ENCODE measurements around the gene CABLES2. TPM values are rescaled to one million over a fixed set of nuclear protein-coding genes. Genes with fewer than 3 reads are reported as not detected.

Gene CABLES2
- total RNA-seq, 1 experiment from 2014 or later, result 8.9 TPM

DNA sequence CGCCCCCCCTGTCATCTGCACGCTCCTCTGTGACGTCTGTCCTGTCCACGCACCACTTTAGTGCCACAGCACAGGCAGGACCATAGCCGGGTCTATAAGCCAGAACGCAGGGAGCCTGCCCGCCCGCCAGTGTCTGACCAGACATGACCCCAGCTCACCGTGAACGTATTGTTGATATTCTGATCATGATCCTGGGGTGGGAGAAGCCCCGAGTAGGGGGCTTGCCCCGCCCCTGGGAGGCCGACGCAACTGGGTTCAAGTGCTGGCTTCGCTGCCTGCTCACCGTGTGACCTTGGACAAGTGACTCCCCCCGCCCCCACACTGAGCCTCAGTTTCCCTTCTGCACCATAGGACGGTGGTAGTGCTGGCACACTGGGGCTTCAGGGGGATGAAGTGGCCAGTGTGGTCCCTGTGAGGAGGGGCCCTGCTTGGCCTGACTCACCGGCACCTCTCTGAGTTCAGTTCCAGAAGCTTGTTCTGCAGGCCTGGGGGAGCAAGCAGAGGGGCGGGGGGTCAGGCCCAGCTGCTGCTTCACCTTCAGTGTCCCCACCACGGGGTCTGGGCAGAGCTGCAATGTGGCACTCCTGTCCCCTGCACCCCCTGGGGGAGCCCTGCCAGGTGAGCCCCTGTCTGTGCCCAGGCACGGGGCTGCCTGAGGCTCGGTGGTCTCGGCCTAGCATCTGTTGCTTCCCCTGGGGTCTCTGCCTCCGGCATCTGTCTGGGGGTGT lies 11.1 kb upstream of the CABLES2 start:
- Histone ChIP-seq H3K4me1 (ENCODE audit: control insufficient read depth in 1 of 2, insufficient read depth in 2 of 2, low read length in 2 of 2) (no peaks in the 10 kb centered on the region), H3K27me3 (ENCODE audit: insufficient read depth, low read length) (no peaks in the 10 kb centered on the region), H3K79me2 (ENCODE audit: insufficient read depth, low read length) (no peaks in the 10 kb centered on the region), H3K4me2 (ENCODE audit: low read length) (no peak overlapping the region), H3K9me2 (ENCODE audit: insufficient read depth) (no peaks in the 10 kb centered on the region), H4K20me1 (ENCODE audit: insufficient read depth) (no peaks in the 10 kb centered on the region), H3K36me3 (ENCODE audit: control insufficient read depth in 1 of 2, insufficient read depth in 2 of 2, low read length in 2 of 2) (no peaks in the 10 kb centered on the region), H3K4me3 (replicated peaks in 1 of 2; ENCODE audit: low read depth in 1 of 2, low read length in 2 of 2) (no peak overlapping the region), H3K27ac (ENCODE audit: low read depth, low read length) (no peak overlapping the region), H2AFZ (ENCODE audit: low read depth, low read length, poor library complexity, severe bottlenecking) (no peak overlapping the region), H3K9ac (ENCODE audit: low read length) (no peak overlapping the region), H3K9me3 (ENCODE audit: control insufficient read depth in 1 of 2, insufficient read depth in 1 of 2, low read depth in 1 of 2, low read length in 2 of 2) (no peaks in the 10 kb centered on the region)
- TF ChIP-seq, protein P1, sequence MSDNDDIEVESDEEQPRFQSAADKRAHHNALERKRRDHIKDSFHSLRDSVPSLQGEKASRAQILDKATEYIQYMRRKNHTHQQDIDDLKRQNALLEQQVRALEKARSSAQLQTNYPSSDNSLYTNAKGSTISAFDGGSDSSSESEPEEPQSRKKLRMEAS (IDR thresholded peaks at IDR 0.05), result no peak
- TF ChIP-seq CBX3 (IDR thresholded peaks at IDR 0.05; ENCODE audit: low read depth) (no peak), EGR1 (IDR thresholded peaks at IDR 0.05; ENCODE audit: low read depth) (no peak), POLR2AphosphoS5 (IDR thresholded peaks at IDR 0.05; ENCODE audit: low read depth, low read length) (no peak), YY1 (IDR thresholded peaks at IDR 0.05; ENCODE audit: extremely low read depth, insufficient replicate concordance, low read depth, low read length) (no peak), RAD21 (IDR thresholded peaks at IDR 0.05; ENCODE audit: low read depth) (no peak)
- TF ChIP-seq, protein P2, sequence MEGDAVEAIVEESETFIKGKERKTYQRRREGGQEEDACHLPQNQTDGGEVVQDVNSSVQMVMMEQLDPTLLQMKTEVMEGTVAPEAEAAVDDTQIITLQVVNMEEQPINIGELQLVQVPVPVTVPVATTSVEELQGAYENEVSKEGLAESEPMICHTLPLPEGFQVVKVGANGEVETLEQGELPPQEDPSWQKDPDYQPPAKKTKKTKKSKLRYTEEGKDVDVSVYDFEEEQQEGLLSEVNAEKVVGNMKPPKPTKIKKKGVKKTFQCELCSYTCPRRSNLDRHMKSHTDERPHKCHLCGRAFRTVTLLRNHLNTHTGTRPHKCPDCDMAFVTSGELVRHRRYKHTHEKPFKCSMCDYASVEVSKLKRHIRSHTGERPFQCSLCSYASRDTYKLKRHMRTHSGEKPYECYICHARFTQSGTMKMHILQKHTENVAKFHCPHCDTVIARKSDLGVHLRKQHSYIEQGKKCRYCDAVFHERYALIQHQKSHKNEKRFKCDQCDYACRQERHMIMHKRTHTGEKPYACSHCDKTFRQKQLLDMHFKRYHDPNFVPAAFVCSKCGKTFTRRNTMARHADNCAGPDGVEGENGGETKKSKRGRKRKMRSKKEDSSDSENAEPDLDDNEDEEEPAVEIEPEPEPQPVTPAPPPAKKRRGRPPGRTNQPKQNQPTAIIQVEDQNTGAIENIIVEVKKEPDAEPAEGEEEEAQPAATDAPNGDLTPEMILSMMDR (IDR thresholded peaks at IDR 0.05 in 2 of 3, conservative IDR thresholded peaks at IDR 0.05 in 1 of 3; ENCODE audit: borderline replicate concordance in 1 of 3, insufficient read depth in 1 of 3, low read depth in 2 of 3, low read length in 2 of 3), result no peak
- DNase-seq (ENCODE audit: low read depth, low spot score), result no peak
- intact Hi-C loops (cut with micrococcal nuclease), result no loop called here
- CTCF ChIA-PET, result no interaction called here
- BruUV-seq (replicated peaks), result no TSS peak
- ATAC-seq, result no peak
- POLR2A ChIA-PET, result no interaction called here
- RAD21 ChIA-PET (ENCODE audit: low non-redundant PET in 1 of 2, low total read pairs in 2 of 2, uncharacterized antibody in 2 of 2, unreplicated experiment in 2 of 2), result no interaction called here
